ENCODE data around the gene COL5A1.

DNA sequence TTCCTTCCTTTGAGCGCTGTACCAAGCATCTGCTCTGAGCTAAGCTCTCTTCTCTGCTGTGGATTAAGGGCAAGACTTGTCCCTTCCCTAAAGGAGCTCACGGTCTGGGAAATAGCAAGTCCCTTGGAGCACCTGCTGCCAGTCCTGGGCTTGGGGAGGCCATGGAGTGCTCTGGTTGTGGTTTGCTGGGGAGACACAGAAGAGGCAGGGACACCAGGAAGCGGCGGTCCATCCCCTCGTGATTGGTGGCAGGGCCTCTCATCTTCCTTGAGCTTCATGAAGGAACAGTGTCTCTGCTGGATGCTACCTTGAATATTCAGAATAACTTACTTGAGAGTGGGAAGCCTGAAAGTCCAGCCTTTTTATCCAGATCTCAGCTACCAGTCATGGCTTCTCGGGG lies 35.3 kb downstream of the COL5A1 start:
- TF ChIP-seq POLR2A (IDR thresholded peaks at IDR 0.05) (no peak), CTCF (IDR thresholded peaks at IDR 0.05) (no peak), POLR2AphosphoS5 (IDR thresholded peaks at IDR 0.05) (no peak), EP300 (IDR thresholded peaks at IDR 0.05) (no peak)

All from upper lobe of left lung (tissue), 4 donors.